Measurements from ENCODE around the gene HOXC5. TPM values are rescaled to one million over a fixed set of nuclear protein-coding genes. Genes with fewer than 3 reads are reported as not detected.

Gene HOXC5
- total RNA-seq, 4 donors from 2014 or later: 0.58 to 2.2 (median 0.97) TPM; not detected in 1

DNA sequence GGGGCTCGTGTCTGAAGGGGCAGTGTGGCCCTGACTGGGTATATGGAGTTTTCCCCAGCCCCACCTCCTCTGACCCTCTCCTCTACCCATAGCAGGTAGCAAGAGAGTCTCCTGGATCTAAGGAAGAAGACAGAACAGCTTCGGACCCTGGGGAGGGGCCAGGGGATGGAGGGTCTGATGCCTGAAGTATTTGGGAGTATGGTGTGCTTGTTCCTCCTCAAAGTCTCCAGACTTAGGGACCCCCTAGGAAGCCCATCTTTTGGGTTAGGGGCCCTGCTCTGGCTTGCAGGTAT, 24.6 kb upstream of the HOXC5 start:
- WGBS, 2 donors: 27 to 56% methylated on average over 2 of the region's 2 CpGs
- intact Hi-C loops (cut with DNase I; ENCODE audit: low total_unique reads): no loop called here
- H3K4me3 ChIP-seq (ENCODE audit: low read depth, poor library complexity, severe bottlenecking): no peak overlapping the region
- TF ChIP-seq, protein P1, sequence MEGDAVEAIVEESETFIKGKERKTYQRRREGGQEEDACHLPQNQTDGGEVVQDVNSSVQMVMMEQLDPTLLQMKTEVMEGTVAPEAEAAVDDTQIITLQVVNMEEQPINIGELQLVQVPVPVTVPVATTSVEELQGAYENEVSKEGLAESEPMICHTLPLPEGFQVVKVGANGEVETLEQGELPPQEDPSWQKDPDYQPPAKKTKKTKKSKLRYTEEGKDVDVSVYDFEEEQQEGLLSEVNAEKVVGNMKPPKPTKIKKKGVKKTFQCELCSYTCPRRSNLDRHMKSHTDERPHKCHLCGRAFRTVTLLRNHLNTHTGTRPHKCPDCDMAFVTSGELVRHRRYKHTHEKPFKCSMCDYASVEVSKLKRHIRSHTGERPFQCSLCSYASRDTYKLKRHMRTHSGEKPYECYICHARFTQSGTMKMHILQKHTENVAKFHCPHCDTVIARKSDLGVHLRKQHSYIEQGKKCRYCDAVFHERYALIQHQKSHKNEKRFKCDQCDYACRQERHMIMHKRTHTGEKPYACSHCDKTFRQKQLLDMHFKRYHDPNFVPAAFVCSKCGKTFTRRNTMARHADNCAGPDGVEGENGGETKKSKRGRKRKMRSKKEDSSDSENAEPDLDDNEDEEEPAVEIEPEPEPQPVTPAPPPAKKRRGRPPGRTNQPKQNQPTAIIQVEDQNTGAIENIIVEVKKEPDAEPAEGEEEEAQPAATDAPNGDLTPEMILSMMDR (IDR thresholded peaks at IDR 0.05): no peak
- no peak for TF ChIP-seq POLR2A (IDR thresholded peaks at IDR 0.05)
- DNase-seq (ENCODE audit: low spot score in 2 of 2): no peak

DNA sequence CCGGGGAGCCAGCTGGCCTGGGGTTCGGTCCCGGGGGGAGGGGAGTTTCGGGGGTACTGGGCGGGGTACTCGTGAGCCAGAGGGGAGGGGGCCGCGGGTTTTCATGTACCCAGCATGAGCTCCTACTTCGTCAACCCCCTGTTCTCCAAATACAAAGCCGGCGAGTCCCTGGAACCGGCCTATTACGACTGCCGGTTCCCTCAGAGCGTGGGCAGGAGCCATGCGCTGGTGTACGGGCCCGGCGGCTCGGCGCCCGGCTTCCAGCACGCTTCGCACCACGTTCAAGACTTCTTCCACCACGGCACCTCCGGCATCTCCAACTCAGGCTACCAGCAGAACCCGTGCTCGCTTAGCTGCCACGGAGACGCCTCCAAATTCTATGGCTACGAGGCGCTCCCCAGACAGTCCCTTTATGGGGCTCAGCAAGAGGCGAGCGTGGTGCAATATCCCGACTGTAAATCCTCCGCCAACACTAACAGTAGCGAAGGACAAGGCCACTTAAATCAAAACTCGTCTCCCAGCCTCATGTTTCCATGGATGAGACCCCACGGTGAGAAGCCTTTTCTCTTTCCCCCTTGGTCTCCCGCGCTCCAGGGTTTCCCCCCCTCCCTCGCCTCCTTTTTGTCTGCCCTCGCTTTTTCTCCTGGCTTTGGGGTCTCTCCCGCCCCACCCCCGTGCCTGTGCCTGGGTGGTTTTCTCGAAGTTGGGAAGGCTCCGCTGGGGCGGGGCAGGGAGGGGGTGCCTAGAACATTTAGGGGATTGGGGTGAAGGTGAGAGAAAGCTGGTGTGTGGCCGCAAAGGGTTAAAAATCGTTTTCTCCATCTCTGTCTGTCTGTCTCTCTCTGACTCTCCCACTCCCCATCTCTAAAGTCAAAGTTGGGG, 23.4 kb upstream of the HOXC5 start:
- no peak overlapping the region for H3K4me3 ChIP-seq (ENCODE audit: low read depth, poor library complexity, severe bottlenecking)
- DNase-seq (ENCODE audit: low spot score in 2 of 2): no peak
- WGBS, 2 donors: 8 to 12% methylated on average over 37 to 51 of the region's 51 CpGs
- intact Hi-C loops (cut with DNase I; ENCODE audit: low total_unique reads): no loop called here
- TF ChIP-seq, protein P1 (IDR thresholded peaks at IDR 0.05): no peak
- no peak for TF ChIP-seq POLR2A (IDR thresholded peaks at IDR 0.05)

DNA sequence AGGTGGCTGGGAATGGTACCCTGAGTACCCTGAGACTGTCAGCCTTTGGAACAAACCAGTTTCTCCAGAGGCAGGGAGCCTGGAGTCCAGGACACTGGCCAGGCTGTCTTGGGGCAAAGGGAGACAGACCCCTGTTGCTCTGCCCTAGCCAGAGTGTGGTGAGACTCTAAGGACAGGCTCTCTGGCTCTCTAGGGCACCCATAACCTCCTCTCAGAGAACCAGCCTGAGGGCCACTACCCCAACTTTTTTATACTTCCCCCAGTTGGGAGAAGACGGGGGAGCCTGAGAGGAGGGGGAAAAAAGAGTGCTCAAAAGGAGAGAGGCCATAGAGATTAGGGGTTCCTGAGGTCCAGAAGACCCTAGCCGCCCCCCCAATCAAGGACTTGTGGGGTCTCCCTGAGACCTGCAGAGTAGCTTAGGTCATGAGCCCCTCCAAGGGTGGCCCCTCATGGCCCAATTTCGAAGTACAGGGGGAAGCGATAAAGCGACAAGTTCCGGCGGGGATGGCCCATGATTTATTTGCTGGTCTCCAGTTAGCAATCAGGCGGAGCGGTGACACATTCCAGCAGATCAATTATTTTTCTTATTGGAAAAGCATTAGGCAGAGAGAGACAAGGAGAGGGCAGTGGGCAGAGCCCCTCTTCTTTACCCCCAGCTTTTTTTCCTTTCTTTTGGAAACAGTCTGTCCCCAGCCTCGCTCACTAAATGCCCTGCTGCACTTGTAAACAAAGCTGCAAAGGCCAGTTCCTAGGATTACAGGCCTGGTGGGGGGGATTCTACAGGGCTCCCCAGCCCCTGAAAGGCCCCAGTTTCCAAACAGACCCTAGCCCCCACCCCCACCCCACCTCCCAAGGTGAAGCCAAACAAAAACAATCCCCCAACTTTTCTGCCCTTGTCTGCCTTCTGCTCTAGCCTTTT, 22.5 kb upstream of the HOXC5 start:
- no peak for DNase-seq (ENCODE audit: low spot score in 2 of 2)
- intact Hi-C loops (cut with DNase I; ENCODE audit: low total_unique reads): no loop called here
- 47 to 60% methylated on average over 10 of the region's 10 CpGs for WGBS, 2 donors
- H3K4me3 ChIP-seq (ENCODE audit: low read depth, poor library complexity, severe bottlenecking): no peak overlapping the region
- TF ChIP-seq, protein P1 (IDR thresholded peaks at IDR 0.05): no peak
- TF ChIP-seq POLR2A (IDR thresholded peaks at IDR 0.05): no peak

GRCh38 chr12:54010972-54011664, 21.7 kb upstream of the HOXC5 start:
- WGBS, 2 donors: 46 to 48% methylated on average over 17 of the region's 17 CpGs

DNA sequence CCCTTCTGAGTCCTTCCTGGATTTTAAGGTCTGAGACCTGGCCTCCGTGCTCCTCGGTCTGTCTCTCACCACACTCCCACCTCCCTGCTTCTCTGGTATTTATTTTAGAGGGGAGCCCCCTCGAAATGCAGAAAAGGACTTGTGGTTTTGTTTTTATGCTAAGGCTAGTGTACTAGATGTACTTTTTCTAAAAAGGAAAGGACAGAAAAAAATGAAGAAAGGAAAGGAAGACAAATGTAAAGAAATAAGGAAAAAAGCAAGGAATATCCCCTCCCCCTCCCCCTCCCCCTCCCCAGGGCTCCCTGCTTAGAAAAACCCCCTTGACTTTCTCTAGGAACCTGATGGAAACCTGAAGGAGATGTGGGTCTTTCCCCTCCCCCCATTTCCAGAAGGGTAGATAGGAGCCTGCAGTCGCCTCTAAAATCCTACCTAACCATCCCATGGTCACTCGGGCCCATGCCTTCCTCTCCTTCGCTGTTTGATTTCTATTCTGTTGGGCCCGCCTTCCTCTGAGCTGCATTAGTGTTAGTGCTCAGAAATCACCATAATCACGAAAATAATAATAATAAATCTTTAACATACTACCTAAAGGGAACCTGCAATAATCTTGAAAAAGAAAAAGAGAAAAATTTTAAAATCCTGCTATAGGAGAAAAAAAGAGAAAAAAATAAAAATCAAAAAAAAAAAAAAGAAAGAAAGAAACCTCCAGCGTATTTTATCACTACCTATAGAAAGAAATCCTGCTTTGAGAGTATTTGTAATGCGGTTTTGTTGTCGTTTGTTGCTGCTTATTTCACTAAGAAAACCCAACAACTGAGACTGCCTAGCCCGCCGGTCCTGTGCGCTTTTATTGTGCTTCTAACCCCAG, 21.0 kb upstream of the HOXC5 start:
- no peak for DNase-seq (ENCODE audit: low spot score in 2 of 2)
- intact Hi-C loops (cut with DNase I; ENCODE audit: low total_unique reads): no loop called here
- no peak for TF ChIP-seq POLR2A (IDR thresholded peaks at IDR 0.05)
- TF ChIP-seq, protein P1 (IDR thresholded peaks at IDR 0.05): no peak
- no peak overlapping the region for H3K4me3 ChIP-seq (ENCODE audit: low read depth, poor library complexity, severe bottlenecking)
- 59 to 64% methylated on average over 14 of the region's 14 CpGs for WGBS, 2 donors

More at GRCh38 chr12:54010972-54011664, 21.7 kb upstream of the HOXC5 start:
- no peak for DNase-seq (ENCODE audit: low spot score in 2 of 2)
- TF ChIP-seq POLR2A (IDR thresholded peaks at IDR 0.05): no peak
- H3K4me3 ChIP-seq (ENCODE audit: low read depth, poor library complexity, severe bottlenecking): no peak overlapping the region
- intact Hi-C loops (cut with DNase I; ENCODE audit: low total_unique reads): no loop called here

Data from lower leg skin (tissue), 4 donors.